HL-60 (cell line): ENCODE data around the gene CEP128.

Source experiments
- GABPA ChIP-seq: IDR thresholded peaks from 2 replicates; pipeline ENCODE4 v1.6.1; 2012; ENCODE audit warnings: low read depth
- POLR2AphosphoS5 ChIP-seq: IDR thresholded peaks from 2 replicates; pipeline ENCODE4 v1.6.1; 2012; ENCODE audit warnings: low read depth
- SPI1 ChIP-seq: IDR thresholded peaks from 2 replicates; pipeline ENCODE4 v1.6.1; 2012; ENCODE audit warnings: low read depth, mild to moderate bottlenecking, borderline replicate concordance
- TF ChIP-seq, protein P1 (sequence below): IDR thresholded peaks from one replicate; pipeline ENCODE4 v1.5.1; 2011; ENCODE audit warnings: low read length, control low read depth, inconsistent platforms; ENCODE audit not compliant: insufficient read depth
- TF ChIP-seq, protein P2 (sequence below): IDR thresholded peaks from 2 replicates; pipeline ENCODE4 v1.6.1; 2012; ENCODE audit warnings: low read depth; ENCODE audit not compliant: insufficient replicate concordance

DNA sequence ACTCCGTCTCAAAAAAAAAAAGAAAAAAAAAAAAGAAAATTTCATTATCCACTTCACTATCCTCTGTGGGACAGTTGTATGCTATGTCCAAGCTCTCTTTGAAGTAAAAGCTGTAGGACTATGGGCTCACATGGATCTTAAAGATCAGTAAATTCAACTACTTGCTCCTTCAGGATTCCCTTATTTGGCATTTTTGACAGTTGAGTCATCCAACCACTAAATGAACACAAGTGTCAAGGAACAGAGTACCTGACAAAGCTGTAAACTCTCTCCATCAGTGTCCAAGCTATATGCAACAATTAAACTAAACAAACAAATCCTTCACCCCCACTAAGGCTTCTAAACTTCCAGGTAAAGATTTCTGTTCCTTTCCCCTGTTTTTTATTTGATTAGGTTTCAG lies 177.0 kb downstream of the CEP128 start:
- TF ChIP-seq, protein P1, sequence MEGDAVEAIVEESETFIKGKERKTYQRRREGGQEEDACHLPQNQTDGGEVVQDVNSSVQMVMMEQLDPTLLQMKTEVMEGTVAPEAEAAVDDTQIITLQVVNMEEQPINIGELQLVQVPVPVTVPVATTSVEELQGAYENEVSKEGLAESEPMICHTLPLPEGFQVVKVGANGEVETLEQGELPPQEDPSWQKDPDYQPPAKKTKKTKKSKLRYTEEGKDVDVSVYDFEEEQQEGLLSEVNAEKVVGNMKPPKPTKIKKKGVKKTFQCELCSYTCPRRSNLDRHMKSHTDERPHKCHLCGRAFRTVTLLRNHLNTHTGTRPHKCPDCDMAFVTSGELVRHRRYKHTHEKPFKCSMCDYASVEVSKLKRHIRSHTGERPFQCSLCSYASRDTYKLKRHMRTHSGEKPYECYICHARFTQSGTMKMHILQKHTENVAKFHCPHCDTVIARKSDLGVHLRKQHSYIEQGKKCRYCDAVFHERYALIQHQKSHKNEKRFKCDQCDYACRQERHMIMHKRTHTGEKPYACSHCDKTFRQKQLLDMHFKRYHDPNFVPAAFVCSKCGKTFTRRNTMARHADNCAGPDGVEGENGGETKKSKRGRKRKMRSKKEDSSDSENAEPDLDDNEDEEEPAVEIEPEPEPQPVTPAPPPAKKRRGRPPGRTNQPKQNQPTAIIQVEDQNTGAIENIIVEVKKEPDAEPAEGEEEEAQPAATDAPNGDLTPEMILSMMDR = no peak
- TF ChIP-seq POLR2AphosphoS5 (no peak), SPI1 (no peak), GABPA (no peak)
- TF ChIP-seq, protein P2, sequence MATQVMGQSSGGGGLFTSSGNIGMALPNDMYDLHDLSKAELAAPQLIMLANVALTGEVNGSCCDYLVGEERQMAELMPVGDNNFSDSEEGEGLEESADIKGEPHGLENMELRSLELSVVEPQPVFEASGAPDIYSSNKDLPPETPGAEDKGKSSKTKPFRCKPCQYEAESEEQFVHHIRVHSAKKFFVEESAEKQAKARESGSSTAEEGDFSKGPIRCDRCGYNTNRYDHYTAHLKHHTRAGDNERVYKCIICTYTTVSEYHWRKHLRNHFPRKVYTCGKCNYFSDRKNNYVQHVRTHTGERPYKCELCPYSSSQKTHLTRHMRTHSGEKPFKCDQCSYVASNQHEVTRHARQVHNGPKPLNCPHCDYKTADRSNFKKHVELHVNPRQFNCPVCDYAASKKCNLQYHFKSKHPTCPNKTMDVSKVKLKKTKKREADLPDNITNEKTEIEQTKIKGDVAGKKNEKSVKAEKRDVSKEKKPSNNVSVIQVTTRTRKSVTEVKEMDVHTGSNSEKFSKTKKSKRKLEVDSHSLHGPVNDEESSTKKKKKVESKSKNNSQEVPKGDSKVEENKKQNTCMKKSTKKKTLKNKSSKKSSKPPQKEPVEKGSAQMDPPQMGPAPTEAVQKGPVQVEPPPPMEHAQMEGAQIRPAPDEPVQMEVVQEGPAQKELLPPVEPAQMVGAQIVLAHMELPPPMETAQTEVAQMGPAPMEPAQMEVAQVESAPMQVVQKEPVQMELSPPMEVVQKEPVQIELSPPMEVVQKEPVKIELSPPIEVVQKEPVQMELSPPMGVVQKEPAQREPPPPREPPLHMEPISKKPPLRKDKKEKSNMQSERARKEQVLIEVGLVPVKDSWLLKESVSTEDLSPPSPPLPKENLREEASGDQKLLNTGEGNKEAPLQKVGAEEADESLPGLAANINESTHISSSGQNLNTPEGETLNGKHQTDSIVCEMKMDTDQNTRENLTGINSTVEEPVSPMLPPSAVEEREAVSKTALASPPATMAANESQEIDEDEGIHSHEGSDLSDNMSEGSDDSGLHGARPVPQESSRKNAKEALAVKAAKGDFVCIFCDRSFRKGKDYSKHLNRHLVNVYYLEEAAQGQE = no peak
